GM12892 (cell line): Measurements from ENCODE around the gene DAAM1.

Experiments
- POLR2A ChIP-seq: IDR thresholded peaks from 2 replicates; pipeline ENCODE4 v1.6.1; 2011; ENCODE audit warnings: low read depth, low read length, control low read depth
- POLR2AphosphoS5 ChIP-seq: IDR thresholded peaks from 2 replicates; pipeline ENCODE4 v1.6.1; 2011; ENCODE audit warnings: low read depth, low read length, control low read depth

DNA sequence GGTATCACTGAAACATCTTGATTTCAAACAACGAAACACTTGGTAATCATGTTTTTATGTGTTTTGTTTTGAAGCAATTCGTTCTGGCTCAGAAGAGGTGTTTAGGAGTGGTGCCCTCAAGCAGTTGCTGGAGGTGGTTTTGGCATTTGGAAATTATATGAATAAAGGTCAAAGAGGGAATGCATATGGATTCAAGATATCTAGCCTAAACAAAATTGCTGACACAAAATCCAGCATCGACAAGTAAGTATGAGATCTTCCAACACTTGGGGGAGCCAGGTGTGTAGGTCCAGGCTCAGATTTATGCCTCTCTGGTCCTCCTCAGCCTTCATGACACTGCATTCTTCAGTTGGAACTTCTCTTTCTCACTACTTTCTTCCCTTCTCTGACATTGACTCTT is 166.6 kb downstream of the DAAM1 start:
- TF ChIP-seq POLR2A (no peak), POLR2AphosphoS5 (no peak)
